ENCODE measurements around the gene SLC5A10.

The SLC5A10 gene

DNA sequence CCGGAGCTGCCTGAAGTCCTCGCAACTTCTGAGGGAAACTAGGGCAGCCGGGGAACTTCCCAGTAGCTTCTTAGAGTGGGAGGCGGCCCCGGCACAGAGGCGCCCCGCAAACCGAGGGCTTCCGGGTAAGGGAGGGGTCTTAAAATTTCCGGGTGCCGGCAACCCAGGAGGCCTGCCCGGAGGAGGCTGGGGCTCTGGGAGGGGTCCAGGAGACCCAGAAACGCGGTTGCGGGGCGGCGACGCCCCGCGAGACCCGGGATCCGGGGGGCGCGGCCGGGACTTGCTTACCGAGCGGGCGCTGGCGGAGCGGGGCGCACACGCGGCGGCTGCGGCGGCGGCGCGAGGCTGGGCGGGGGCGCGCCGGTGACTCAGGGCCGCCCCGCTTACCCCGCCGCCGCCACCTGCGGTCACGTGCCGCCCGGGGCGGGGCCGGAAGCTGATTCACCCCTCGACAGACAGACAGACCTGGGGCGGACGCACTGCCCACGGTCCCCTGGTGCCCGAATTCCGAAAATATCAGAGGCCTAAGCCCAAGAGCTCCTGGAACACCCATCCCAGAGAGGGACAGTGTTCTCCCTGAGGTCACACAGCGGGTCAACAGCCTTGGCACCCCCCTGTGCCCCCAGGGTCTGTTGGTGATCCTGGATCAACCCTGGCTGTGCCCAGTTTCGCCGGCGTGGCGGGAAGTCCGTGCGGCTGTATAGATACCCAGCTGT is 52.6 kb downstream of the SLC5A10 start, which contains the start of gene FAM83G:
TSS of gene FAM83G (minus strand) at position 344 of the 716 bp plus-strand sequence. CDS start 723 bp downstream, outside the sequence.
- peak; percentile 65 for DNase-seq

DNA sequence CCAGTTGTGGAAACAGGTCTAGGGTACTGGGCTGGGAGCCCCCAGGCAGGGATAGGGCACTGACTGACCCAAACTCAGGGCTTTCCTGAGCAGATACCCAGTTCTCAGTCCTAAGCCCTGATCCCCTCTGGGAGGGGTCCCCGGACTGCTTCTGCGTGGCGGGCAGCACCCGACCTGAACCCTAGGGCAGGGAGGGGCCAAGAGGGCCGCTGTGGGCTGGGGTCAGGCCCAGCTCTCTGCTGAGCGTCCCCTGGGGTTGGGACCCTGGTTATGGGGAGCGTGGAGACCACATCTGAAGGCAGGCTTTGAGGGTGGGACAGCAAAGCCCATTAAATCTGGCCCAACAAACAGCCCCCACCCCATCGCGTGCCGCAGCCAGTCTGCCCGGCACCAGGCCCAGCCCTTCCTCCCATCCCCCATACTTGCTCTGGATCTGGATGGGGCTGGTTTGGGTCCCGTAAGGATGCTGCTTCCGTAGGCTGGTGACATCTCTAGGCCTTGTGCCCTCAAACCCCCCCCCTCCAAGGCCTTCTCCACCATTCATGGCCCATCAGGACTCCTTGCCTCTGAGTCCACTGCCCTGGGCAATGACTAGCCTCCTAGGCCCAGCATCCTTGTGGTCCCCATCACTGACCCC is 53.3 kb downstream of the SLC5A10 start:
- DNase-seq, result no peak

DNA sequence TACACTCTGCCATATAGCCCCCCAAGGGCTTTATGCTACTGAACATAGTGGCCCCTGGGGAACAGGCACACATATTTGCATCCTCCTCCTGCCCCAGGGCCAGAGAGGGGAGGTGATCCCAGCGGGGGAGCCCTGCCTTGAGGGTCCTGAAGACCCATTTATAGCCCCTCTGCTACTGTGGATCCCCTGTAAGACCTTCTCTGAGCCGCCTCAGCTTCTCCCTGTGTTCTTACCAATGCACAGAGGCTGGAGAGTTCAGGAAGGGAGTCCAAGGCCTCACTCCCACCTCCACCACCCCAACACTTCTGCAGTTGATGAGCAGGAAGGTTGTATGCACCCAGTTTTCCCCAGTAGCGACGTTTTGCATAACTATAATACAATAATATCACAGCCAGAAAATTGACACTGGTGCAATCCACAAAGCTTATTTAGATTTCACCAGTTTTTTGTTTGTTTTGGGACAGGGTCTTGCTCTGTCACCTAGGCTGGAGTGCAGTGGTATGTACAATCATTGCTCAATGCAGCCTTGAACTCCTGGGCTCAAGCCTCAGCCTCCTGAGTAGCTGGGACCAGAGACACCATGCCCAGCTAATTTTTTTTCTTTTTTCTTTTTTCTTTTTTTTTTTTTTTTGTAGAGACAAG is 53.9 kb downstream of the SLC5A10 start:
- DNase-seq, result no peak

DNA sequence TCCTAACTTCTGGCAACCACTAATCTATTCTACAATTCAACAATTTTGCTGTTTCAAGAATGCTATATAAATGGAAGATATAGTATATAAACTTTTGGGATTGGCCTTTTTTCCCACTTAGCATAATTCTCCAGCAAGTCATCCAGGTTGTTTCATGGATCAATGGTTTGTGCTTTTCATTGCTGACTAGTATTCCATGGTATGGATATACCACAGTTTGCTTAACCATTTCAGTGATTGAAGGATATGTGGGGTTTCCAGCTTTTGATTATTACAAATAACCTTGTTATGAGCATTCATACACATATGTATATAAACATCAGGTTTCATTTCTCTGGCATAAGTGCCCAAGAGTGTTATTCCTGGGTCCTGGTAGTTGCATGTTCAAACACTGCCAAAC is 54.7 kb downstream of the SLC5A10 start:
- DNase-seq, result no peak

DNA sequence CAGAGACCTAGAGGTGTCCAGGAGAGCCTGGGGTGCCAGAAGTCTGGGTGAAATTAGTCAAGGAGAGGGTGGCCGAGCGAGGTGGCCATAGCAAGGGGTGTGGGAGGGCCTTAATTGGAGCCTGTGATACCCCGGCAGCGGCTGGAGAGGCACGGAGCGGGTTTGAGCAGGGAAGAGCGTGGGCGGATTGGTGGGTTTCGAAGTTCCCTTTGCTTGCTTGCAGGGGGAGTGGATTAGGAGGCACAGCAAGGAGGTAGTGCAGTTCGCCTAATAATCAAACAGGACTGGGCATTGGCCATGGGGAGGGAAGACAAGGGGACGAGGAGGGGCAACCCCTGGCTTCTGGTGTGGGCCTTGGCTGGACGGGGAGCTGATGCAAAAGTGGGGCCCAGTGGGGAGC is 58.0 kb downstream of the SLC5A10 start:
- DNase-seq, result no peak

DNA sequence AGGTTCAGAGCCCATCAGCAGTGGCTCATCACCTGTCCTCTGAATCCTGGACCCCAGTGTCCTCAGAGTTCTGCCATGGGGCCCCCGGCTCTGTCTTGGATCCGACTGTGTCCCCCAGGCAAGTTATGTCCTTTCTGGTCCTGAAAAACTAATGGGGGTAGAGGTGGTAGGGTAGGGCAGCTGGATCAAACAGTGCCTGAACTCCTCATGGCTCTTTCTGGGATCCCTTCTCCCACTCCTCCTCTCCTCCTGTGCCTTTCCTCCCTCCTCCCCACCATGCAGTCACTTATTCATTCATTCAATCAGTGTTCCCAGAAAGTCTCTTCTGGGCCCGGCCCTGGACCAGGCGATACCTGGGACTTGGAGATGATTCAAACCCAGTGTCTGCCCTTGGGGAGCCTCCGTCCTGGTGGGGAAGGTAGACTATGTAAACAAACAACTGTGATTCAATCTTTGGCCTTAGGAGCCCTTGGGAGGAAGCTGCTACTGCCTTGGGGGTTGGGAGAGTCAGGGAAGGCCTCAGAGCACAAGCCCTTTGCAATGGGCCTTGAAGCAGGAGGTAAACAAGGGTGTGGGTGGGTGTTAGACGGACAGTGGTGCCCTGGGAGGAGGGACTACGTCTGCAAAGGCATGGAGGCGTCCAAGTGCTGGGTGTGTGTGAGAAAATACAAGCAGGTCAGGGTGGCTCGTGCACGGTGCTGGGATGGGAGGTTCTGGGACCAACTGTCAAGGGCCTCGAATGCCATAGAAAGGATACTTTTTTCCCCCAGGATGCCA is 59.0 kb downstream of the SLC5A10 start:
- DNase-seq, result no peak

DNA sequence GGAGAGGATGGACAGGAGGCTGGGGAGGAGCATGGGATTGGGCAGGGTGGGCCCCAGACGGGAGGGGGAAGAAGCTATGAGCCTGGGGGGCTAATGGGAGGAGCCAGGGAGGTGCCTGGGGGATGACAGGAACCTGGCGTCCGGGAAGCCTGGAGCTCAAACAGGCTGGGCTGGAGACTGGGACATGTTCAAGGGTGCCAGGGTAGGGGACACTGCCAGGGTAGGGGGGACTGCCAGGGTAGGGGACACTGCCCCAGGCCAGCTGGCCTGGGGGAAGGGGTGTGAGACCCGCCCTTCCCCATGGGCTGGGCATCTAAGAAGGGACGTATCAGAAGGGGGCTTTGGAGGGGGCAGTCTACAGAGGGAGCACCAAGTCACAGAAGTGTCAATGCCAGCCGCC is 59.6 kb downstream of the SLC5A10 start:
- no peak for DNase-seq

DNA sequence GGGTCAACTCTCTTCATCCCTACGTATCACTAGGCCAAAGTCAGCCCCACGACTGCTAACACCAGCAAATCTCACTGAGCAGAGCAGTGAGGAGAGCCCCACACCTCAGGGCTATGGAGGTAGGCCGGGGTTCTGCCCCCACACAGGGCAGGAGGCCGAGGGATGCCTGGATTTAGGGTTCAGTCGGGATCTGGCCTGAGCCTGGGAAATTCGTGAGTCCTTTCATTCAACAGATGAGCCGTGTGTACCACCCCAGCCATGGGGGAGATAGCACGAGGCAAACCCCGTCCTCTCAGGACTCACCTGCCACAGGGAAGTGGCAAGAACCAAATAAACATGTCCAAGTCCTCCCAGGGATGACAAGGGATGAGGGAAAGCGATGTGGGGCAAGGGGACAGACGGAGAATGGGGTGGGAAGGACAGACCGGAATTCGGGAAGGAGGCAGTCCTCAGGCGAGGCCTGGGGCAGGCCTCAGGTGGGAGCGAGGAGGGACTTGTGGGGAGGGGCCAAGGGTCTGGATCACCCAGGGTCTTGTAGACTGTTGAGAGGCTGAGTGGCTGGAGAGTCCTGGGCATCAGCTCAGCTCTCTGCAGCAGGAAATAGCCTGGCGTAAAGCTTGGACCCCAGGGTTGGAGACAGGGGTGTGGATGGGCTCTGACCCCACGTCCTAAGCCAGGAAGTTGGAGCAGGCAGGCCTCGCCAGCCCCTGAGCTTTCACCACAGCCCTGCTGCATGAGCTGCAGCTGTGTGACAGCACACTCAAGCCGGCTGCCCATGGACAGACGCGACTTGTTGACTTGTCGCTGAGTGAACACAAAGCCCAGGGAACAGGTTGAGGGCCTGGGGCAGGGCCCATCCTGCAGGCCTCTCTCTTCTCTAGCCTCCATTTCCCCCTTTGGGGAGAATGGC is 60.5 kb downstream of the SLC5A10 start:
- DNase-seq, result no peak

DNA sequence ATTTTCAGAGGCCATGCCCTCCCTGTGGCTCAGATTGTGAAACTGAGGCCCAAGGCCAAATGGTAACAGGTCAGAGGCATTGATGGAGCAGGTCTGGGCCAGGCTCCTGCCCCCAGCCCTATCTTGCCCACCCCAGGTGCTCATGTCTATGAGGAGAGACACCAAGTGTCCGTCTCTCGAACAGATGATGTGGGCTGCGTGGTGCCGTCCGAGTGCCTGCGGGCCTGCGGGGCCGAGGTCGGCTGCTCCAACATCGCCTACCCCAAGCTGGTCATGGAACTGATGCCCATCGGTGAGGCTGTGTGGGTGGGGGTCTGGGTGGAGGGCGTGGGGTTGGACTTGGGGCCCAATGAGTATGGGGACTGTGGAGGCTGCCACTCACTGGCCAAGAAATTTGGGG is 61.3 kb downstream of the SLC5A10 start:
- DNase-seq, result no peak

DNA sequence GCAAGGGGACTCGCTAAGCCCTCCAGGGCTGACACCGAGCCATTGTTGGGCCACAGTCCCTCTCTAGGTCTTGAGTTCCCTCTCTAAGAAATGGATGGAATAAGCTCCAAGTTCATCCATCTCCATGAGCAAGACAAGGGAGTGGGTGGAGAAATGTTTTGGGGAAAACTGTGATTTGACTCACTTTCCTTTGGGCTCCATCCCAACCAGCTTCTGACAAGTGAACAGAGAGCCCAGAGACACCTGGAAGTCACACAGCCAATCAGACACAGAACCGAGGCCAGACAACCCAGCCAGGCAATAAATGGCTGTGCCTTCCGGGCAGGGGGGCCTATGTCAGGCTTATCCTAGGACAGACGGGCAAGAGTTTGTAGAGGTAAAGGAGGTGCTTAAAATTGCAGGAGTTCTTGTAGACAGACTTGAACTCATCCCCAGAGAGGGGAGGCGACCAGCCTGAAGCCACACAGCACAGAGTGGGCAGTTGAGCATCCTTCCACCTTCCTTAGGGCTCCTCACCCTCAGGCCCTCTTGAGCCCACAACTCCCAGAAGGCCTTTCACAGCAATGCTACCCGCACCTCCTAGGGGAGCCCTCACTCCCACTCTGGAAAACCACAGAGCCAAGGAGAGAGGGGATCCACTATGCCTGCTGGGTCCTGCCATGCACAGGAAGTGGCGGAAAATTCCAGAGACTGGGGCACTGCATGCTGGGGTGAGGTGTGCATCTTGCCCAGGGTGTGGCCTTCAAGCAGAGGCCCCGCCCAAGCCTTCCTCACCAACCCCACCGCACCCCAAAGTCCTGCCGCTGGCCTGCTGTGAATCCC is 62.1 kb downstream of the SLC5A10 start:
- DNase-seq, result no peak

DNA sequence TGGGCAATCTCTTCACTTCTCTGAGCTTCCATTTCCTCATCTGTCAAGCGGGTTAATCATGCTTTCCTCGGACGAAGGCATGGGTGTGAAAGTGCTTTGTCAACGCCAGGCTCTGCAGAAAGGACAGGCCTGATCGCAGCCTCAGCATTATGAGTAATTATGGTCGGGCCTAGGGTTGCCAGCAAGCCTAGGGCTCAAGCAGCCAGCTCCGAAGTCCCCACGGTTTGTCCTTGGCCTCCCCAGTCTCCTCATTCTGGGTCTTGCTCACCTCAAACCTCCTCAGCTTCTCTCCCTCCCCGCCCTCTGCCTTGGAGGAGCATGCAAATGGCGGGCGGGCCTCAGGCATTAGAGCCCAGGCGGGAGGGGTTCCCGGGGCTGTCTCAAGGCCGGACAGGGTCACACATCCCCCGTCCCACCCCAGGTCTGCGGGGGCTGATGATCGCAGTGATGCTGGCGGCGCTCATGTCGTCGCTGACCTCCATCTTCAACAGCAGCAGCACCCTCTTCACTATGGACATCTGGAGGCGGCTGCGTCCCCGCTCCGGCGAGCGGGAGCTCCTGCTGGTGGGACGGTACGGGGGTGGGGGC is 62.8 kb downstream of the SLC5A10 start:
- no peak for DNase-seq

DNA sequence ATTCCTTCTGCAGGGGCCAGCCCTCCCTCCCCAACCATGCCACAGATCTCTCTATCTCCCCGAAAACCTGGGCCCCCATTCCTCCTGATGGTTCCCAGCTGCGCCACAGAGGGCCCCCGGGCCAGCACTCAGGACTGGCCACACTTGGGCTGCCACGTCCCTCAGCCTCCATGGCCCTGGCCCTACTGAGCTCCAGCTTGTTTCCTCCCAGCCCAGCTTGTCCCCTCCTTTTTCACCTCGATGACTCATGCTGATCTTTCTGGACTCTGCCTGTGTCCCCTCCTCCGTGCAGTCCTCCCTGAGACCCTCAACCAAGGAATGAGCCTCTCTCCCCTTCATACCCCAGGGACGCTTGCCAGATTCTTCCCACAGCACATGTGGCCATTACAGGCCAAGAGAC is 63.5 kb downstream of the SLC5A10 start:
- no peak for DNase-seq

DNA sequence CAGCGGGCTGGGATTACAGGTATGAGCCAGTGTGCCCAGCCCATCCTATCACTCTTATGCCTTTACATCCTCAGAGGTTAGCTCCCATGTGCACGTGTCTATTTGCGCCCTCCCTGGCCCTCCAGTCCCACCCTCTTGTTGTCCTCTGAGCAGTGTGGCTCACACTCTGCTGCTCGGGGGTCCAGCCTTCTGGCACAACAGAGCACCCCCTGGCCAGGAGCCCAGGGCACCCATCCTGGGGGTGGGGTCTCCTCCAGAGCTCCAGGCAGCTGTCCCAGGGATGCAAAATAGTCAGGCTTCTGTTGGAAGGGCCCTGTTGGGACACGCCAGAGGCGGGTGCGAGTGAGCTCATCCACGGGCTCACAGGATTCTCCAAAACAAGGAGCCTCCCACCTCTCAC is 64.3 kb downstream of the SLC5A10 start:
- no peak for DNase-seq

DNA sequence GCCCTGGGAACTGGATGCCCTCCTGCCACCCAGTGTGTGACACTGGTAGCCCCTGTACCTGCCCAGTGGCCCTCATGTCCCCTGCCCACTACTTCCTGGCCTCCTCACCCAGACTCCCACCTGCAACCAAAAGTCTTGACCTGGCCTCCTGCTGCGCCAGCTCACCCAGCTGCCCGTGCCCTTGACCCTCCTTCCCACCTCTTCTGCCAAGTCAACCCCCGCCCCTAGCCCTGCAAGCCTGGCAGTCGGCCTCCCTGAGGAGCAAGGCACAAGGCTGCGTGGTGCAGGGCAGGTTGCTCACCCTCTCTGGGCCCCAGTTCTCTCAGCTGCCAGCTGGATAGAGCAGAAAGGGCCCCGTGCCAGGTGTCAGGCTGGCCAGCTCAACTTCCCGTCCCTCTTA is 64.9 kb downstream of the SLC5A10 start:
- DNase-seq, result no peak

DNA sequence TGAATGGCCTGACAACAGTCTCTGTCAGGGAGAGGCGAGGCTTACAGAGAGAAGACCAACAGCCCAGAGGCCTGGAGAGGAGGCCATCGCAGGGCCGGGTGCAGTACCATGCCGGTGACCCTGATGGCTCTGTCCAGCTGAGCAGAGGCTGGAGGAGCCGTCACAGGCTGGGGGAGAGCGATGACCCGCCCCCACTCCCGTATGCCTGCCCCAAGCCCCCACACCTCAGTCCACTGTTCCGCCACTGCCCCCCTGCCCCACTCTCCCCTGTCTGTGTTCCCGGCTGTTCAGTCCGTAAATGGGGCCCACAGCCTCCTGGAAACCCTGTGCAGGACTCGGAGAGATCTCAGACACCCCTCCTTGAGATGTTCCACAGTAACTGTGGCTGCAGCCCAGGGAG is 65.4 kb downstream of the SLC5A10 start:
- DNase-seq, result no peak

DNA sequence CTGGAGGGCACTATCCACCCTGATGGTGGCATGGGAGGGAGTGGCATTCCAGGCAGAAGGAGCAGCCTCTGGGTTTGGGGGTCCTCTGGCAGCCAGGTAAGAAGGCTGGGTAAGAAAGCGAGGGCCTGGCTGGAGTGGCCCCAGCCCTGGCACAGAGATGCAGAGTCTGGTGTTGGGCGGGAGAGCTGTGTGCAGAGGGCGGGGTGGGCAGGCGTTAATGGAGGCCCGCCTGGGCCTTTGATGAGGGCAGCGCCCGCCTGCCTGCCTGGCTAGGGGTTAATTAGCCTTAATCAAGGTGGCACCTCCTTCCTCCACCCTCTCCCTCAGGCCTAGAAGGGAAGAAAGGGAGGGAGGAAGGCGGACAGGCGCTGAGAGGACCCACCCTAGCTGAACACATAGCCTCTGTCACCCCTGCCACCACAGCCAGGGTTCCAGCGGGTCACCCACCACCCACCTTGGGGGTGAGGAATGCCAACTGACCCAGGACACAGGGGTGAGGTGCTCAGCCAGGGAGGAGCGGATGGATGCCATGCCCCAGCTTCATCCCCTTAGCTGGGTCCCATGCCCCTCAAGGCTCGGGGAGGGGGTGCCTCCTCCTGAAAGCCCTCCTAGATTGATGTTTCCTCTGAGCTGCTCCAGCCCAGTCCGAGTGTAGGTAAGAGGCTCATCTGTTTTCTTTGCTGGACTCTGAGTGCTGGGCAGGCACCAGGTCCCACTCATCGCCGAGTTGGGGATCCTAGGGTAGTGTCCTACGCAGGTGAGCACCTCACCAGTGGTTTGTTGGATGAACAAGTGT is 66.0 kb downstream of the SLC5A10 start:
- no peak for DNase-seq

DNA sequence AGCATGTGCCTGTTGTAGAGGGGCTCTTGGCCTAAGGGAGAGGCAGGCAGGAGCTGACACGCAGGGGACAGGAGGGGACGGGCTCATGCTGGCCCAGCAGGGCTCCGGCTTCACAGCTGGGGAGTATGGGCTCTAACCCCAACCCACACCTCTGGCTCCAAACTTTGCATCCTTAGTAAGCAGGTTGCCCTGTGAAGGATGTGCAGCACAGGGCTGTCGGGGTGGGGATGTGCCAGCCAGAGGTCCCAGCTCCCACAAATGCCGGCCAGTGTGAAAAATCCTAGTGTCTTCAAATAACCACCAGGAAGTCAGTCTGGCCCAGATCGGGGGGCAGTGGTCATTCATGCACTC is 66.6 kb downstream of the SLC5A10 start:
- DNase-seq, result no peak

DNA sequence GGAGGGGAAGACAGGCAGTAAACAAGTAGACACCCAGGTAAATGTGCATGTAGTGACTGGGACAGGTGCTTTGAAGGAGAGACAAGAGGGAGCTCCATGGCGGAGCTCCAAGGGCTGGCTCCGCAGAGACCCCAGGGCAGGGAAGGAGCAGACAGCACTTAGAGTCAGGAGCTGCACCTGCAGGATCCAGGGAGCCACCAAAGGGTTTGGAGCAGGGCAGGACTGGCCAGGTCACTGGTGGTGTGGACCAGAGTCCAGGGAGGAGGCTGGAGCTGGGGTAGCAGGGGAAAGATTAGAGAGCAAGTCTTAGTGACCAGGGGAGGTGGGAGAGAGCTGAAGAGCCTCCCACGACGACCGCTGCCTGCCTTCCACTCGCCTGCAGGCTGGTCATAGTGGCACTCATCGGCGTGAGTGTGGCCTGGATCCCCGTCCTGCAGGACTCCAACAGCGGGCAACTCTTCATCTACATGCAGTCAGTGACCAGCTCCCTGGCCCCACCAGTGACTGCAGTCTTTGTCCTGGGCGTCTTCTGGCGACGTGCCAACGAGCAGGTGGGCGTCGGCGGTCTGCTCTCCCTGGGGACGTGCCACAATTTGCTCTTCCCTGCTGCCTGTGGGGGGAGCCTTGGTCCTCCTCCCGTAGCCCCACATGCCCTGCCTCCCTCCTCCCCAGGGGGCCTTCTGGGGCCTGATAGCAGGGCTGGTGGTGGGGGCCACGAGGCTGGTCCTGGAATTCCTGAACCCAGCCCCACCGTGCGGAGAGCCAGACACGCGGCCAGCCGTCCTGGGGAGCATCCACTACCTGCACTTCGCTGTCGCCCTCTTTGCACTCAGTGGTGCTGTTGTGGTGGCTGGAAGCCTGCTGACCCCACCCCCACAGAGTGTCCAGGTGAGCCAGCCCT is 67.3 kb downstream of the SLC5A10 start:
- no peak for DNase-seq

DNA sequence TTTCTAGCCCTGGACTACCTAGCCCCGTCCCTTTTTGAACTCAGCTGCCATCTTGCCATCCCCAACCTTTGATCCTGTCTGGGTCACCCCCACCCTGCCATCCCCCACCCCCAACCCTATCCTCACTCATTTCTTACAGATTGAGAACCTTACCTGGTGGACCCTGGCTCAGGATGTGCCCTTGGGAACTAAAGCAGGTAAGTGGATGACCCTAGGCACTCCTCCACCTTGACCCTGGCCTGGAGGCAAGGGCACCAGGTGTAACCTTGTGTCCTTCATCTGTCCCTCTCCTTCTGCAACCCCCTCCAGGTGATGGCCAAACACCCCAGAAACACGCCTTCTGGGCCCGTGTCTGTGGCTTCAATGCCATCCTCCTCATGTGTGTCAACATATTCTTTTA is 68.1 kb downstream of the SLC5A10 start:
- no peak for DNase-seq
